GM12878 (cell line): ENCODE measurements around the gene FMN2. TPM values are rescaled to one million over a fixed set of nuclear protein-coding genes. Genes with fewer than 3 reads are reported as not detected.

ENCODE experiments used
- ATAC-seq: fragments of 200-7000 bp; cut with Tn5 transposase; 3 replicates; pipeline ENCODE4 v1.9.1; 2020; ENCODE audit warnings: mild to moderate bottlenecking, moderate library complexity
- BruUV-seq: library from RNA; stranded (reverse); fragments of 400-500 nt; replicated peaks from 2 replicates; lab custom pipeline; 2021; lab: Mats Ljungman, UMichigan
- CTCF ChIA-PET: fragments of 300-600 bp; sonication (Branson Sonifier 250); formaldehyde crosslinking; extraction: SDS; loops from one replicate; lab custom pipeline; 2021; ENCODE audit warnings: inconsistent platforms; lab: Yijun Ruan, JAX
- POLR2A ChIA-PET: fragments of 350-600 bp; formaldehyde crosslinking; extraction: SDS; loops from one replicate; lab custom pipeline; 2021; ENCODE audit warnings: inconsistent platforms; lab: Charles Lee
- RAD21 ChIA-PET: fragments of 300-600 bp; sonication (Branson Sonifier 250); formaldehyde crosslinking; loops from one replicate; lab custom pipeline; 2023; ENCODE audit warnings: antibody characterized with exemption; ENCODE audit not compliant: unreplicated experiment; lab: Charles Lee
- SMC1A ChIA-PET: fragments of 300-600 bp; sonication (Branson Sonifier 250); formaldehyde crosslinking; loops from one replicate; lab custom pipeline; 2023; ENCODE audit not compliant: unreplicated experiment, uncharacterized antibody; lab: Charles Lee
- DNase-seq: peaks from one replicate; pipeline ENCODE4 v3.0.0-alpha.2; 2011; ENCODE audit warnings: low read depth, low spot score
- FAIRE-seq: peaks from 3 replicates; lab custom pipeline; 2011; peaks lifted over from hg19 to GRCh38; lab: Jason Lieb, UNC
- H2AFZ ChIP-seq: 2 replicates; pipeline ENCODE4 v1.6.0; 2011; ENCODE audit warnings: low read depth, low read length, control low read depth; ENCODE audit not compliant: control insufficient read depth
- H3K27ac ChIP-seq: 2 replicates; pipeline ENCODE4 v1.5.1; 2011; ENCODE audit warnings: control low read depth; ENCODE audit not compliant: control insufficient read depth, insufficient read depth
- H3K27me3 ChIP-seq, 2 experiments: replicated peaks in 1 of 2; 2 replicates each; pipeline versions ENCODE4 v1.6.0 to v1.6.1; 2011; ENCODE audit warnings: low read length in 1 of 2; ENCODE audit not compliant: control insufficient read depth in 2 of 2, insufficient read depth in 2 of 2
- H3K36me3 ChIP-seq, 2 experiments: 2 replicates each; pipeline ENCODE4 v1.5.1; 2011; ENCODE audit warnings: low read length in 1 of 2; ENCODE audit not compliant: control insufficient read depth in 2 of 2, insufficient read depth in 2 of 2
- H3K4me1 ChIP-seq: 2 replicates; pipeline ENCODE4 v1.6.1; 2011; ENCODE audit warnings: mild to moderate bottlenecking, low read length, moderate library complexity, mixed read lengths; ENCODE audit not compliant: control insufficient read depth, insufficient read depth
- H3K4me2 ChIP-seq: 2 replicates; pipeline ENCODE4 v1.6.0; 2011; ENCODE audit warnings: control low read depth; ENCODE audit not compliant: control insufficient read depth, insufficient read depth
- H3K4me3 ChIP-seq: fragments of 200-600 bp; sonication (generic); 2 replicates; pipeline ENCODE4 v1.5.1; 2016
- H3K79me2 ChIP-seq: 2 replicates; pipeline ENCODE4 v1.6.0; 2011; ENCODE audit warnings: low read length; ENCODE audit not compliant: control insufficient read depth, insufficient read depth
- H3K9ac ChIP-seq: 2 replicates; pipeline ENCODE4 v1.8.0; 2011; ENCODE audit warnings: low read length, control low read depth, mixed read lengths; ENCODE audit not compliant: control insufficient read depth, insufficient read depth
- H3K9me3 ChIP-seq: replicated peaks from 3 replicates; pipeline ENCODE4 v1.5.1; 2011; ENCODE audit warnings: mild to moderate bottlenecking, low read length; ENCODE audit not compliant: control insufficient read depth, insufficient read depth
- H4K20me1 ChIP-seq: 2 replicates; pipeline ENCODE4 v1.6.0; 2011; ENCODE audit not compliant: control insufficient read depth, insufficient read depth
- ATF3 ChIP-seq: IDR thresholded peaks from 2 replicates; pipeline ENCODE4 v1.6.1; 2011; ENCODE audit warnings: low read depth, mild to moderate bottlenecking, low read length, moderate library complexity, borderline replicate concordance; ENCODE audit errors: extremely low read depth
- CEBPB ChIP-seq, 2 experiments: fragments of 150-350 bp in 1 of 2; IDR thresholded peaks; 2 replicates each; pipeline ENCODE4 v1.6.1; 2012 to 2014; ENCODE audit warnings: low read depth in 2 of 2, low read length in 2 of 2, borderline replicate concordance in 1 of 2, inconsistent platforms in 1 of 2
- CUX1 ChIP-seq: IDR thresholded peaks from 2 replicates; pipeline ENCODE4 v1.6.1; 2012; ENCODE audit warnings: improper control_type of control experiment, low read depth, low read length; ENCODE audit not compliant: insufficient replicate concordance
- IKZF2 ChIP-seq, 2 experiments: fragments of 450-650 bp; IDR thresholded peaks; 2 replicates each; pipeline ENCODE4 v1.6.1; 2017; ENCODE audit warnings: mild to moderate bottlenecking in 2 of 2, moderate library complexity in 2 of 2
- IRF4 ChIP-seq: IDR thresholded peaks from 2 replicates; pipeline ENCODE4 v1.6.1; 2011; ENCODE audit warnings: low read depth, low read length
- KAT2A ChIP-seq: conservative IDR thresholded peaks from 2 replicates; pipeline ENCODE4 v1.6.1; 2011; ENCODE audit warnings: low read depth, low read length; ENCODE audit not compliant: control insufficient read depth
- PML ChIP-seq: IDR thresholded peaks from 2 replicates; pipeline ENCODE4 v1.6.1; 2012; ENCODE audit warnings: low read length, inconsistent platforms
- POLR2AphosphoS2 ChIP-seq: IDR thresholded peaks from 2 replicates; pipeline ENCODE4 v1.6.1; 2011; ENCODE audit warnings: low read depth, mild to moderate bottlenecking, low read length, improper control_type of control experiment, moderate library complexity
- RELA ChIP-seq: fragments of 450-650 bp; IDR thresholded peaks from 2 replicates; pipeline ENCODE4 v1.8.0; 2014; ENCODE audit warnings: borderline replicate concordance; ENCODE audit not compliant: partially characterized antibody
- RFX5 ChIP-seq: IDR thresholded peaks from 2 replicates; pipeline ENCODE4 v1.6.1; 2011; ENCODE audit warnings: low read depth, low read length, improper control_type of control experiment
- RUNX3 ChIP-seq: IDR thresholded peaks from 2 replicates; pipeline ENCODE4 v1.6.1; 2012; ENCODE audit warnings: low read length, inconsistent platforms
- SP1 ChIP-seq: IDR thresholded peaks from one replicate; pipeline ENCODE4 v1.6.1; 2011; ENCODE audit warnings: low read depth, low read length
- TCF7 ChIP-seq: IDR thresholded peaks from 2 replicates; pipeline ENCODE4 v1.6.1; 2014; ENCODE audit warnings: antibody characterized with exemption, borderline replicate concordance
- ZNF274 ChIP-seq: IDR thresholded peaks from one replicate; pipeline ENCODE4 v1.8.0; 2011; ENCODE audit not compliant: insufficient read length, insufficient read depth
- WGBS: methylation state at CpG from one replicate; pipeline ENCODE4 v1.1.6; 2016; ENCODE audit warnings: low lambda C conversion rate; ENCODE audit not compliant: insufficient replicate concordance, insufficient coverage; ENCODE audit errors: missing lambda C conversion rate; 5-methylcytosine and 5-hydroxymethylcytosine counted together
- in situ Hi-C: fragments of 300-500 bp; cut with MboI; formaldehyde crosslinking; loops from 9 replicates; pipeline ENCODE4 v1.14.3; 2018; ENCODE audit warnings: mixed read lengths
- intact Hi-C: fragments of 100-400 bp; cut with micrococcal nuclease; formaldehyde crosslinking; loops from one replicate; pipeline ENCODE4 v1.14.2; 2022; ENCODE audit not compliant: unreplicated experiment
- polyA plus RNA-seq, 11 experiments: library from polyadenylated mRNA; depleted of rRNA in 4 of 11; unstranded in 6 of 11; stranded (reverse) in 5 of 11; fragments of >200 nt; fragmentation: Nextera tagmentation in 4 of 11; fragmentation: Illumina TruSeq in 1 of 11; extraction: Ambion mirVana in 4 of 11; extraction: Trizol in 1 of 11; gene quantifications; 1 replicate in 1 of 11; 2 replicates in 10 of 11; pipeline versions ENCODE4 v1.2.1 to v1.2.3, GENCODE V29; 2011 to 2016; ENCODE audit warnings: inconsistent platforms in 2 of 11, missing spikeins in 2 of 11, low read depth in 1 of 11
- total RNA-seq, 4 experiments: library from RNA; depleted of rRNA in 3 of 4; stranded (reverse); fragments of >200 nt in 3 of 4; fragmentation: Illumina TruSeq in 1 of 4; extraction: Trizol in 1 of 4; gene quantifications; 2 replicates each; pipeline versions ENCODE4 v1.2.1 to v1.2.3, GENCODE V29; 2013 to 2021

FMN2 gene
- total and polyA plus RNA-seq, 10 of the 15 experiments (the other 5 are each of a cell fraction or from before 2014, with no cell fraction given), result 0.60 TPM; not detected in 9

- no peak for FAIRE-seq
These were observed 323.8 kb downstream of the FMN2 start for GRCh38 chr1:240415532-240415931.

More at GRCh38 chr1:240415532-240415931, 323.8 kb downstream of the FMN2 start:
- no peak overlapping the region for H3K9ac ChIP-seq
- no peaks in the 10 kb centered on the region for H3K79me2 ChIP-seq
- intact Hi-C loops, result no loop called here
- 10% methylated on average over 4 of the region's 4 CpGs for WGBS
- no peak overlapping the region for H3K4me2 ChIP-seq
- no peaks in the 10 kb centered on the region for H3K9me3 ChIP-seq
- CTCF ChIA-PET, result no interaction called here
- ATAC-seq (no peak), DNase-seq (no peak)
- H2AFZ ChIP-seq, result no peak overlapping the region
- no TSS peak for BruUV-seq
- H3K4me1 ChIP-seq, result no peaks in the 10 kb centered on the region
- no peaks in the 10 kb centered on the region for H3K27me3 ChIP-seq
- in situ Hi-C loops, result no loop called here
- H3K4me3 ChIP-seq, result no peak overlapping the region
- TF ChIP-seq IRF4 (no peak), PML (no peak), ZNF274 (no peak), CEBPB (IDR thresholded peaks at IDR 0.05; ENCODE audit: borderline replicate concordance in 1 of 2, low read depth in 2 of 2, low read length in 2 of 2) (no peak), IKZF2 (IDR thresholded peaks at IDR 0.05) (no peak), KAT2A (no peak), CUX1 (no peak), TCF7 (no peak), RUNX3 (no peak), POLR2AphosphoS2 (no peak), RELA (no peak), SP1 (no peak), RFX5 (no peak), ATF3 (no peak)
- H3K36me3 ChIP-seq, result no peaks in the 10 kb centered on the region
- H4K20me1 ChIP-seq, result no peaks in the 10 kb centered on the region
- POLR2A ChIA-PET, result no interaction called here
- RAD21 ChIA-PET, result no interaction called here
- SMC1A ChIA-PET, result no interaction called here
- H3K27ac ChIP-seq, result no peak overlapping the region
